Activated CD4-positive, alpha-beta memory T cell treated with anti-CD3 and anti-CD28 coated beads for 36 hours (primary cell): ENCODE measurements around the gene BACH1. TPM values are rescaled to one million over a fixed set of nuclear protein-coding genes. Genes with fewer than 3 reads are reported as not detected.

Source experiments
- CTCF ChIA-PET: fragments of 350-600 bp; sonication (Branson Sonifier 250); formaldehyde crosslinking; loops from one replicate; lab custom pipeline; 2021; ENCODE audit warnings: antibody characterized with exemption, inconsistent platforms; lab: Charles Lee
- POLR2A ChIA-PET: fragments of 350-600 bp; sonication (Branson Sonifier 250); formaldehyde crosslinking; loops from one replicate; lab custom pipeline; 2021; ENCODE audit warnings: antibody characterized with exemption; lab: Charles Lee
- DNase-seq: peaks from one replicate; pipeline ENCODE4 v3.0.0-alpha.2; 2020
- H3K27ac Mint-ChIP-seq: one replicate; pipeline ENCODE4 v1.8.0; 2021; ENCODE audit warnings: mixed read lengths
- H3K27me3 Mint-ChIP-seq: one replicate; pipeline ENCODE4 v1.8.0; 2021; ENCODE audit warnings: mixed read lengths
- H3K36me3 Mint-ChIP-seq: one replicate; pipeline ENCODE4 v1.8.0; 2021; ENCODE audit warnings: mixed read lengths
- H3K4me1 Mint-ChIP-seq: one replicate; pipeline ENCODE4 v1.8.0; 2021; ENCODE audit warnings: low read depth, mixed read lengths
- H3K4me3 Mint-ChIP-seq: one replicate; pipeline ENCODE4 v1.8.0; 2021; ENCODE audit warnings: mild to moderate bottlenecking, mixed read lengths
- H3K9me3 Mint-ChIP-seq: one replicate; pipeline ENCODE4 v1.8.0; 2021; ENCODE audit warnings: mixed read lengths
- intact Hi-C: fragments of 100-400 bp; cut with micrococcal nuclease; formaldehyde crosslinking; loops from one replicate; pipeline ENCODE4 v1.15.1; 2023
- total RNA-seq, 2 experiments: library from RNA; stranded (reverse); gene quantifications; one replicate each; pipeline ENCODE4 v1.2.3, GENCODE V29; 2021

The BACH1 gene
- total RNA-seq, 2 experiments from 2014 or later: 22.9 to 23.0 TPM

- ChIA-PET CTCF (interaction anchor here (0.9 kb wide), 1 partner anchor 80 kb away, joined by 3 read pairs; no protein-coding TSS in a partner anchor), POLR2A (no interaction called here)
- Mint-ChIP-seq H3K36me3 (peaks cover 6% of the 10 kb centered on the region), H3K4me3 (no peak overlapping the region), H3K4me1 (peaks cover 44% of the 10 kb centered on the region), H3K27ac (no peak overlapping the region), H3K27me3 (no peaks in the 10 kb centered on the region), H3K9me3 (no peaks in the 10 kb centered on the region)
- DNase-seq: no peak
- intact Hi-C loops: loop anchor here (5.0 to 10.0 kb wide), 3 partner anchors 114 to 141 kb away; no protein-coding TSS in a partner anchor
Observed at GRCh38 chr21:29296446-29296845, 2.3 kb upstream of the BACH1 start.

DNA sequence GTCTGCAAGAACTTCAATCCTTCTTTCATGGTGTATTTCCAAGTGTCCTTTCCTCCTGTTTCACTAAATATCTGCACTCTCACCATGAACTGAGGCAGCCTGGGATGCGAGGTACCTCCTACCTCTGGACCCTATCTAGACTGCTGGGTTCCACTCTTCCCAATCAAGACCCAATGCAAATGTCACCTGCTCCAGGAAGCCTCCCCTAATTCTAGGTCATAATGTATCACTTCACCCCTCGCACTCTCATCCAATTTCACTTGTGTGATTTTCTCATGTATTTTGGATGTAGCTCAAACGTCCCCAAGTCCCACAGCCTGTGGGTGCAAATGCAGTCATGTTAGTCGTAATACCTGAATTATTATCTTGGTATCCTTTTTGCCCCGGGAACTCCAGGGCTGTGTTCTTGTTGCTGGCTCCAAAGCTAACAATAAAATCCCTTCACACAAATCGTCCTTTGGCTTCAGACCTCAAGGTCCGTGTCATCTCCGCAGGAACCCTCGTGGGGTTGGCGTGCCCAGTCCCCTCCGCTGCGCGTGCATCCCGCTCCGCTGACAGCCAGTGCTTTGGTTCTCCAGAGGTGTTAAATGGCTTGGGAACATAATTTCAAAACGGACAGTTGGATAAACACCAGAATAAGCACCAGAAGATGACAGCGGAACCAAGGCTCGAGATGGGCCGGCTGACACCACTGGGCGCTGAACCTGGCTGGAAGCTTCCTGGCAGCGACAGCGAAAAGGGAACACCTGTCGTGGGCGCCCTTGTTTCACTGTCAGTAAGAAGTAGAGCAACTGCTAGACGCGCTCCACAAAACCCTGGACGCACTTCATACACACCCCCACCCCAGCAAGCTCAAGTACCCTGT is 1.0 kb upstream of the BACH1 start:
- intact Hi-C loops: loop anchor here (1.0 to 10.0 kb wide), 4 partner anchors 115 to 304 kb away; no protein-coding TSS in a partner anchor
- Mint-ChIP-seq H3K4me1 (peaks cover 57% of the 10 kb centered on the region), H3K4me3 (peak overlapping the region; percentile 27), H3K9me3 (no peaks in the 10 kb centered on the region), H3K27ac (no peak overlapping the region), H3K36me3 (peaks cover 6% of the 10 kb centered on the region), H3K27me3 (no peaks in the 10 kb centered on the region)
- CTCF ChIA-PET: interaction anchor here (1.0 to 4.1 kb wide), 12 partner anchors 9 to 224 kb away, joined by 3 to 20 read pairs (median 3); partner anchors contain the start of gene CCT8
- POLR2A ChIA-PET: interaction anchor here (3.5 kb wide), 2 partner anchors 52 to 220 kb away, joined by 25 to 26 read pairs; no protein-coding TSS in a partner anchor
- no peak for DNase-seq

DNA sequence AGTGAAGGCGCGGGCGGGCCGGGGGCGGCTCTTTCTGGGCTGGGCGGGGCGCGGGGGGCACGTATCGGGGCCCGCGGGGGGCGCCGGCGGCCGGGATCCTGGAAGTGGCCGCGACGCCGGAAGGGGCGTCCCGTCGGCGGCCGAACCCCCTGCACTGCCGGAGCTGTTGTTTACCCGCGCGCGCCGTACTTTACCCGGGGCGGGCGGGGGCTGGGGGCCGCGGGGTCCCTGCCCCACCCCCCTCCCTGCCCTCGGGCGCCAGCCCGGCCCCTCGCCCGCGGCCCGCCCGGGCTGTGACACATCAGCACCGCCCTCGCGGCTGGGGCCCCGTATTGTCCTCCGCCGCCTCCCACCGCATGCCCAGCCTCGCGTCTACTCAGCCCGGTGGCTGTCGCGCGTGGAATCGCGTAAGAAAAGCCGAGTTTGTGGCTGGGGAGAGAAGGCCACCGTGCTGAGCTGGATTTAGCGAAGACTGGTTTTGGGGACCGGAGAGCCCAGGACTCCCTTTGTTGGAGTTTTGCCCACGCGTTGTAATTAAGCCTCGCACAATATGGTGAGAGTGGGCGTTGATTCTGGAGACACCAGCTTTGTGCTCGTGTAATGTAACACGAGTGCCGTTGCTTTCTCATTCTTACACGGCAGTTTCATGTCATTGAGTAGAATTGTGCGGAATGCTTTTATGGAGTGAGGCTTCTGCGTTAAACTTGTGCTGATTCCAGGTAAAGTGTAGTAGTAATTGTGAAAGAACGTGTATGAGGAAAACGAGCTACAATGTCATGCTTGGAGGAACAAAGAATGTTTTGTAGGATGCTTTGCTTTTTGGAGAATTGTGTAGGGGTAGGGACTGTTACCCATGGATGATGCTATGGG is 559 bp downstream of the BACH1 start:
- peak; percentile 81 for DNase-seq
- Mint-ChIP-seq H3K4me1 (peaks cover 63% of the 10 kb centered on the region), H3K27ac (peak overlapping the region; percentile 89), H3K27me3 (no peaks in the 10 kb centered on the region), H3K9me3 (no peaks in the 10 kb centered on the region), H3K4me3 (peak overlapping the region; percentile 85), H3K36me3 (peaks cover 6% of the 10 kb centered on the region)
- CTCF ChIA-PET: interaction anchor here (1.0 to 4.1 kb wide), 11 partner anchors 9 to 220 kb away, joined by 3 to 20 read pairs (median 7); no protein-coding TSS in a partner anchor
- intact Hi-C loops: loop anchor here (5.0 to 10.0 kb wide), 3 partner anchors 117 to 138 kb away; no protein-coding TSS in a partner anchor
- POLR2A ChIA-PET: interaction anchor here (0.8 to 3.5 kb wide), 16 partner anchors 9 to 281 kb away, joined by 3 to 26 read pairs (median 8); partner anchors contain the start of genes CCT8 and RWDD2B

DNA sequence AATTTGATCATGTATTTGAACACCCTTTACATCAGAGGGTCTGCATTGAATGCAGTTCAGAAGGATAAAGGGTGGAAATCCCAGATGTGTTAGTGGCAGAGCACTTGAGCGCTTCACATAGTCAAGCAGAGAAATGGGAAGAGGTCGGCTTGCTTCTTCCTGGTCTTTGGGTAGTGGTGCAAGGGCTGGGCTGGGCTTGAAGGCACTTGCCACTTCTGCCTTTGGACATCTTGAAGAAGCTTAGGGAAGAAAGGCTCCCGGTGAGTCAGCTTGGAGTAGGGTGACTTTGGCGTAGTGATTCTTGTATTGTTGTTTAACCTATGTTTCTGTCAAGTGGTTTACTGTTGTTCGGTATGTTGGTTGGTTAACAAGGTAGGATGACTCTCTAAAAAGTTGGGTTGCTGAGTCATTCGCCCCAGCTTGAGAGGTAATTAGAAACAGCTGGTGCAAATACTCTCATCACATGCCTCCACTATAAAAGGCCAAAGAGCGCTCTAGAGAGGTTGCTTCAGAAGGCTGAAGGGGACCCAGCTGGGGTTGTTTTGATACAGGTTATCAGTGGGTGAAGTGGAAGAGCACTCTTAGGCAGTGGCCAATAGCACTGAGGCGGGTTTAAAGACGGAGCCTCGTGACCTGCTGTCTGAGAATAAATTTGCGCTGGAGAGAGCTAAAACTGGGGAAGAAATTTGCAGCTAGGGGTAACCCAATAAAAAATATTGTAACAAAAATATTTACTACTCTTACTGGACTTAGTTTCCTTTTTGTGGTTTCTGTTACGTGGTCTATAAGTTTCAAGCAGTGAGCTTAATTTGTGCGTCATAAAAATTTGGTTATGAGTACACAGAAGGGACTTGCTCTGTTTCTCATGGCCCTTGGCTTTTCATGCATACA is 1.4 kb downstream of the BACH1 start:
- Mint-ChIP-seq H3K27me3 (no peaks in the 10 kb centered on the region), H3K4me1 (peaks cover 63% of the 10 kb centered on the region), H3K27ac (peak overlapping the region; percentile 89), H3K9me3 (no peaks in the 10 kb centered on the region), H3K4me3 (peak overlapping the region; percentile 85), H3K36me3 (peaks cover 6% of the 10 kb centered on the region)
- ChIA-PET POLR2A (interaction anchor here (0.8 to 3.5 kb wide), 19 partner anchors 8 to 416 kb away, joined by 3 to 26 read pairs (median 6); partner anchors contain the start of genes CCT8 and RWDD2B), CTCF (interaction anchor here (0.6 to 4.1 kb wide), 13 partner anchors 8 to 221 kb away, joined by 3 to 20 read pairs (median 5); no protein-coding TSS in a partner anchor)
- DNase-seq: peak; percentile 72
- intact Hi-C loops: loop anchor here (1.0 to 10.0 kb wide), 16 partner anchors 8 to 465 kb away; partner anchors contain the start of genes CCT8 and USP16

DNA sequence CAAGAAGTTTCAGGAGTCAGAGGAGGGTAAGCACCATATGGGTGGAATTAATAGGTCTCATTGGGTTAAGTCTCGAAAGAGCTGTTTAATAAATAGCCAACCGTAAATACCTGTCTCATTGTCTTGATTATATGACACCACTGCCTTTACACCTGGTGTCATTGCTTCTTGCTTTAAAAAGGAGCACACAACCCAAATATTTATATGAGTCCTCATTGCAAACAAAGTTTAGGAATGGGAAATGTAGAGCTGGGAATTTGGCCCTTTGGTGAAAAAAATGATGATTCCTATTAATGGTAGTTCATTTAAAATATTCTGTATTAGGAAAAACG is 2.1 kb downstream of the BACH1 start:
- peaks cover 65% of the 10 kb centered on the region for H3K4me1 Mint-ChIP-seq
- no peaks in the 10 kb centered on the region for H3K27me3 Mint-ChIP-seq
- peak overlapping the region; percentile 89 for H3K27ac Mint-ChIP-seq
- peak overlapping the region; percentile 85 for H3K4me3 Mint-ChIP-seq
- H3K36me3 Mint-ChIP-seq: peaks cover 10% of the 10 kb centered on the region
- no peak for DNase-seq
- intact Hi-C loops: loop anchor here (1.0 to 10.0 kb wide), 13 partner anchors 8 to 466 kb away; partner anchors contain the start of genes CCT8 and USP16
- H3K9me3 Mint-ChIP-seq: no peaks in the 10 kb centered on the region
- CTCF ChIA-PET: interaction anchor here (0.6 to 4.1 kb wide), 8 partner anchors 39 to 137 kb away, joined by 3 to 20 read pairs (median 12); no protein-coding TSS in a partner anchor
- POLR2A ChIA-PET: interaction anchor here (1.0 to 3.5 kb wide), 13 partner anchors 9 to 416 kb away, joined by 3 to 26 read pairs (median 8); partner anchors contain the start of gene RWDD2B

DNA sequence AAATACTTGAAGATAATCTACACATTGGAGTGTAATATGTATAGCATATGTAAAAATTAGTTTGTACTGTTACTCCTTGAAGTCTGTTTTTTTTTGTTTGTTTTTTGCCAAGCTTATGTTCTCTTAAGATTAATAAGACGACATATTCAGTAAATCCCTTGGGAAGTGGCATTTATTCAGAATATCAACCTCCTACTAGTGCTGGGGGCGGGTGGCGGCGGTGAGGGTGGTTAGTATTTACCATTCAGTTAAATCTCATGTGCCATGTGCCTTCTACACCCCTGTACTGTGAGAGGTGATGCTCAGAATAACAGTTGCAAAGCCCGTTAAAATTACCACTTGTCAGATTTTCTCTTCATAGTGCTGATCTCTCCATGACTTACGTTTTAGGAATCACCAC is 3.0 kb downstream of the BACH1 start:
- intact Hi-C loops: loop anchor here (10.0 kb wide), 1 partner anchor 467 kb away; no protein-coding TSS in a partner anchor
- no peak overlapping the region for H3K4me3 Mint-ChIP-seq
- H3K27ac Mint-ChIP-seq: no peak overlapping the region
- ChIA-PET POLR2A (interaction anchor here (0.9 to 3.5 kb wide), 4 partner anchors 41 to 417 kb away, joined by 3 to 25 read pairs (median 10); no protein-coding TSS in a partner anchor), CTCF (interaction anchor here (0.6 to 2.0 kb wide), 5 partner anchors 47 to 150 kb away, joined by 3 to 9 read pairs (median 4); no protein-coding TSS in a partner anchor)
- peaks cover 68% of the 10 kb centered on the region for H3K4me1 Mint-ChIP-seq
- DNase-seq: no peak
- H3K36me3 Mint-ChIP-seq: peaks cover 10% of the 10 kb centered on the region
- H3K9me3 Mint-ChIP-seq: no peaks in the 10 kb centered on the region
- no peaks in the 10 kb centered on the region for H3K27me3 Mint-ChIP-seq

DNA sequence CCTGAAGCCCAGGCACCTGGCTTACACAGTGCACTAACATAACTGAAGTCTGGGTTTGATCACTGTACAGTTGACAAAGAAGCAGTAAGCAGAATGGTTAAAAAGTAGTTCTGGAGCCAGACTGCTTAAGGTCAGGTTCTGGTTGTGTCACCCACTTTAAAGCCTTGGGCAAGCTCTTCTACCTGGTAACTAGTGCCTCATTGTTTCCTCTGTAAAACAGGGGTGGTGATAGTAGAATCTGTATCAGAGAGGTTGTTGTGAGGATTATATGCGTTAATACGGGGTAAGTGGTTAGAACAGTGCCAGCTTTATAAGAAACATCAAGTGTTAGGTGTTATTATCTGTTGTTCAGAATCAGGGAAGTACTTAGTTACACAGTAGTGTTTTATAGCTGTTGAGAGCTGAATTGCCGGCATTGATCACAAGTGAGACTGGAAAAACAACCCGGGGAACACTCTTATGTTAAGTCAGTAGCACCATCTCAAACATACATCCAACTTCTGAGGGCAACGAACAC is 3.7 kb downstream of the BACH1 start:
- Mint-ChIP-seq H3K27ac (no peak overlapping the region), H3K4me3 (no peak overlapping the region), H3K27me3 (no peaks in the 10 kb centered on the region), H3K36me3 (peaks cover 9% of the 10 kb centered on the region), H3K4me1 (peaks cover 73% of the 10 kb centered on the region), H3K9me3 (no peaks in the 10 kb centered on the region)
- ChIA-PET CTCF (interaction anchor here (0.6 to 2.0 kb wide), 4 partner anchors 41 to 74 kb away, joined by 4 to 9 read pairs (median 6); no protein-coding TSS in a partner anchor), POLR2A (interaction anchor here (0.8 to 0.9 kb wide), 2 partner anchors 40 to 277 kb away, joined by 3 read pairs; no protein-coding TSS in a partner anchor)
- intact Hi-C loops: loop anchor here (10.0 kb wide), 1 partner anchor 468 kb away; no protein-coding TSS in a partner anchor
- no peak for DNase-seq

GRCh38 chr21:29303288-29303687 is 4.6 kb downstream of the BACH1 start:
- CTCF ChIA-PET: interaction anchor here (1.1 to 2.0 kb wide), 3 partner anchors 40 to 73 kb away, joined by 4 to 9 read pairs (median 7); no protein-coding TSS in a partner anchor
- no peak overlapping the region for H3K27ac Mint-ChIP-seq
- H3K27me3 Mint-ChIP-seq: no peaks in the 10 kb centered on the region
- H3K9me3 Mint-ChIP-seq: no peaks in the 10 kb centered on the region
- H3K4me3 Mint-ChIP-seq: no peak overlapping the region
- no peak for DNase-seq
- POLR2A ChIA-PET: no interaction called here
- peaks cover 77% of the 10 kb centered on the region for H3K4me1 Mint-ChIP-seq
- H3K36me3 Mint-ChIP-seq: peaks cover 9% of the 10 kb centered on the region
- intact Hi-C loops: loop anchor here (10.0 kb wide), 1 partner anchor 468 kb away; no protein-coding TSS in a partner anchor

- Mint-ChIP-seq H3K36me3 (peaks cover 7% of the 10 kb centered on the region), H3K27ac (no peak overlapping the region), H3K4me3 (no peak overlapping the region), H3K4me1 (peaks cover 85% of the 10 kb centered on the region), H3K27me3 (no peaks in the 10 kb centered on the region), H3K9me3 (no peaks in the 10 kb centered on the region)
- DNase-seq: no peak
- POLR2A ChIA-PET: no interaction called here
- intact Hi-C loops: loop anchor here (10.0 kb wide), 1 partner anchor 470 kb away; no protein-coding TSS in a partner anchor
- CTCF ChIA-PET: no interaction called here
Observed at GRCh38 chr21:29304597-29304996, 5.9 kb downstream of the BACH1 start.

GRCh38 chr21:29305068-29305467 is 6.3 kb downstream of the BACH1 start:
- Mint-ChIP-seq H3K4me3 (no peak overlapping the region), H3K27me3 (no peaks in the 10 kb centered on the region), H3K36me3 (peaks cover 6% of the 10 kb centered on the region), H3K4me1 (peaks cover 80% of the 10 kb centered on the region), H3K9me3 (no peaks in the 10 kb centered on the region), H3K27ac (no peak overlapping the region)
- POLR2A ChIA-PET: no interaction called here
- no peak for DNase-seq
- intact Hi-C loops: loop anchor here (10.0 kb wide), 1 partner anchor 470 kb away; no protein-coding TSS in a partner anchor
- CTCF ChIA-PET: interaction anchor here (0.7 to 1.5 kb wide), 2 partner anchors 43 to 67 kb away, joined by 3 read pairs; no protein-coding TSS in a partner anchor
